ENCODE measurements around the gene HOXD8.

DNA sequence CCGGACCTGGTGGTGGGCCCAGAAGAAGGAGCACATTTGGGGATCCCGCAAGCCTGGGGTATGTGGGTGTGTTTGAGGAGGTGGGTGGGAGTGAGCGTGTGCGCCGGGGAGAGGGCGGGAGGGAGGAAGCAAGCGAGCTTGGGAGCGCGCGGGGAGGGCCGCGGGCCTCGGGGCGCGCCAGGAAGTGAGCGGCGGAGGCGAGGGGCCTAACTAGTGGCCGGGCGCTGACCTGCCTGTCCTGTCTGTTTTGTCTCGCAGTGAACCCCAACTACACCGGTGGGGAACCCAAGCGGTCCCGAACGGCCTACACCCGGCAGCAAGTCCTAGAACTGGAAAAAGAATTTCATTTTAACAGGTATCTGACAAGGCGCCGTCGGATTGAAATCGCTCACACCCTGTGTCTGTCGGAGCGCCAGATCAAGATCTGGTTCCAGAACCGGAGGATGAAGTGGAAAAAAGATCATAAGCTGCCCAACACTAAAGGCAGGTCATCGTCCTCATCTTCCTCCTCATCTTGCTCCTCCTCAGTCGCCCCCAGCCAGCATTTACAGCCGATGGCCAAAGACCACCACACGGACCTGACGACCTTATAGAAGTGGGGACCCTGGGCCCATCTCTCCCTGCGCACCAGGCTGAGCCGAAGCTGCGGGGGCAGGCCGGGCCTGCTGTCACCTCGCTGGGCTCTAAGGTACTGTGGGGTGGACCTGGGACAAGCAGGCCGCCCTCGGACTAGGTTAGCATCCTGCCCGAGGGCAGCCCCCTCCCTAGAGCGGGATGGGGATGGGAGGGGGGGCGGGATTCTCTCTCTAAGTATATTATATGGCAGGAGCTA lies 23.1 kb downstream of the HOXD8 start:
- TF ChIP-seq EZH2 (IDR thresholded peaks at IDR 0.05; ENCODE audit: low read depth), result no peak
- TF ChIP-seq, protein P1, sequence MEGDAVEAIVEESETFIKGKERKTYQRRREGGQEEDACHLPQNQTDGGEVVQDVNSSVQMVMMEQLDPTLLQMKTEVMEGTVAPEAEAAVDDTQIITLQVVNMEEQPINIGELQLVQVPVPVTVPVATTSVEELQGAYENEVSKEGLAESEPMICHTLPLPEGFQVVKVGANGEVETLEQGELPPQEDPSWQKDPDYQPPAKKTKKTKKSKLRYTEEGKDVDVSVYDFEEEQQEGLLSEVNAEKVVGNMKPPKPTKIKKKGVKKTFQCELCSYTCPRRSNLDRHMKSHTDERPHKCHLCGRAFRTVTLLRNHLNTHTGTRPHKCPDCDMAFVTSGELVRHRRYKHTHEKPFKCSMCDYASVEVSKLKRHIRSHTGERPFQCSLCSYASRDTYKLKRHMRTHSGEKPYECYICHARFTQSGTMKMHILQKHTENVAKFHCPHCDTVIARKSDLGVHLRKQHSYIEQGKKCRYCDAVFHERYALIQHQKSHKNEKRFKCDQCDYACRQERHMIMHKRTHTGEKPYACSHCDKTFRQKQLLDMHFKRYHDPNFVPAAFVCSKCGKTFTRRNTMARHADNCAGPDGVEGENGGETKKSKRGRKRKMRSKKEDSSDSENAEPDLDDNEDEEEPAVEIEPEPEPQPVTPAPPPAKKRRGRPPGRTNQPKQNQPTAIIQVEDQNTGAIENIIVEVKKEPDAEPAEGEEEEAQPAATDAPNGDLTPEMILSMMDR (conservative IDR thresholded peaks at IDR 0.05), result no peak
